Cardiac muscle cell (in vitro differentiated cells and primary cell): Measurements from ENCODE around the gene ZNF653. TPM values are rescaled to one million over a fixed set of nuclear protein-coding genes. Genes with fewer than 3 reads are reported as not detected.

Source experiments
- DNase-seq, 2 donors: peaks; one replicate each; pipeline versions ENCODE4 v3.0.0 to v3.0.0-alpha.2; 2010 to 2017; ENCODE audit warnings: low read depth in 1 of 2, low spot score in 1 of 2
- H3K27ac ChIP-seq: fragments of 200-600 bp; sonication (generic); 2 replicates; pipeline ENCODE4 v1.5.1; 2016
- H3K27me3 ChIP-seq: fragments of 200-600 bp; sonication (generic); 2 replicates; pipeline ENCODE4 v1.6.0; 2016; ENCODE audit warnings: control low read depth
- H3K36me3 ChIP-seq: fragments of 200-600 bp; sonication (generic); 2 replicates; pipeline ENCODE4 v1.5.1; 2016; ENCODE audit warnings: control low read depth
- H3K4me1 ChIP-seq: fragments of 200-600 bp; sonication (generic); 2 replicates; pipeline ENCODE4 v1.8.1; 2017; ENCODE audit warnings: low read depth, mild to moderate bottlenecking, mixed run types
- H3K4me3 ChIP-seq: fragments of 200-600 bp; sonication (generic); 2 replicates; pipeline ENCODE4 v1.5.1; 2016; ENCODE audit warnings: mild to moderate bottlenecking
- H3K9me3 ChIP-seq: fragments of 200-600 bp; sonication (generic); 2 replicates; pipeline ENCODE4 v1.5.1; 2017; ENCODE audit warnings: low read depth, mild to moderate bottlenecking, control low read depth
- polyA plus RNA-seq: library from polyadenylated mRNA; unstranded; fragments of >200 nt; fragmentation: Nextera tagmentation; extraction: Ambion mirVana; gene quantifications from 2 replicates; pipeline ENCODE4 v1.2.1, GENCODE V29; 2016
- total RNA-seq: library from RNA; depleted of rRNA; stranded (reverse); fragments of >200 nt; gene quantifications from 2 replicates; pipeline ENCODE4 v1.2.3, GENCODE V29; 2016
- TF ChIP-seq, protein P1 (sequence below): IDR thresholded peaks from 2 replicates; pipeline ENCODE4 v1.5.1; 2012; ENCODE audit warnings: low read depth, mild to moderate bottlenecking, low read length

The ZNF653 gene
- total and polyA plus RNA-seq, 2 experiments from 2014 or later = 10.6 to 19.0 TPM

DNA sequence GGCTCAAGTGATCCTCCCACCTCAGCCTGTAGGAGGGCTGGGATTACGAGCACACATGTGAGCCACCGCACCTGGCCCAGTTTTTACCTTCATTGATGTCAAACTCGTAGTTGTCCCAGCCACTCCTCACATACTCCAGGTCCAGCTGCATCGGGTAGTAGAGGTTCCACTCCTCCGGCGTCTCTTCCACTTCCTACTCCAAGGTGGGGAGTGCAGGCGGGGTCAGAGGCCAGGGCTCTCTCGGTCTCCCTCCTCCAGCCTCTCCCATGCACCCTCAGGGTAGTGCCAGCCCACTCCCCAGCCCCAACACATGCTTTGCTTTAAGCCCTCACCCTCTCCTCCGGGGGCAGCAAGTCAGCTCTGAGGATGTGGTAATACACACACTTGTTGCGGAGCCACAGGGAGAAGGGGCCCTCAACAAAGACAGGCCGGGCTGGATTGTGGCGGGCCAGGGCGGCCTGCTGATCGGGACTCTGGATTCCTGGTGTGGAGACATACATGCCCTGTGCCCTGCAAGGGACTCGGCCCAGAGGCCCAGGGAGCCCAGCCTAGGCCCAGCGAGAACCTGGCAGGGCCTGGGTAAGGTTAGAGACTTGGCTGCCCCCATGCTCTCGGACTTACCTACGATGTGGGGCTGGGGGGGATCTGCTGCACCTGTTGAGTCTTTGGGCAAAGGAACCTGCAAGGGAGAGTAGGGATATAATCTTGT, 1.9 kb upstream of the ZNF653 start:
- peaks cover 4% of the 10 kb centered on the region for H3K36me3 ChIP-seq
- H3K9me3 ChIP-seq = no peaks in the 10 kb centered on the region
- H3K4me1 ChIP-seq = peaks cover 4% of the 10 kb centered on the region
- H3K4me3 ChIP-seq = no peak overlapping the region
- no peaks in the 10 kb centered on the region for H3K27me3 ChIP-seq
- TF ChIP-seq, protein P1, sequence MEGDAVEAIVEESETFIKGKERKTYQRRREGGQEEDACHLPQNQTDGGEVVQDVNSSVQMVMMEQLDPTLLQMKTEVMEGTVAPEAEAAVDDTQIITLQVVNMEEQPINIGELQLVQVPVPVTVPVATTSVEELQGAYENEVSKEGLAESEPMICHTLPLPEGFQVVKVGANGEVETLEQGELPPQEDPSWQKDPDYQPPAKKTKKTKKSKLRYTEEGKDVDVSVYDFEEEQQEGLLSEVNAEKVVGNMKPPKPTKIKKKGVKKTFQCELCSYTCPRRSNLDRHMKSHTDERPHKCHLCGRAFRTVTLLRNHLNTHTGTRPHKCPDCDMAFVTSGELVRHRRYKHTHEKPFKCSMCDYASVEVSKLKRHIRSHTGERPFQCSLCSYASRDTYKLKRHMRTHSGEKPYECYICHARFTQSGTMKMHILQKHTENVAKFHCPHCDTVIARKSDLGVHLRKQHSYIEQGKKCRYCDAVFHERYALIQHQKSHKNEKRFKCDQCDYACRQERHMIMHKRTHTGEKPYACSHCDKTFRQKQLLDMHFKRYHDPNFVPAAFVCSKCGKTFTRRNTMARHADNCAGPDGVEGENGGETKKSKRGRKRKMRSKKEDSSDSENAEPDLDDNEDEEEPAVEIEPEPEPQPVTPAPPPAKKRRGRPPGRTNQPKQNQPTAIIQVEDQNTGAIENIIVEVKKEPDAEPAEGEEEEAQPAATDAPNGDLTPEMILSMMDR = no peak
- no peak for DNase-seq
- H3K27ac ChIP-seq = no peak overlapping the region

DNA sequence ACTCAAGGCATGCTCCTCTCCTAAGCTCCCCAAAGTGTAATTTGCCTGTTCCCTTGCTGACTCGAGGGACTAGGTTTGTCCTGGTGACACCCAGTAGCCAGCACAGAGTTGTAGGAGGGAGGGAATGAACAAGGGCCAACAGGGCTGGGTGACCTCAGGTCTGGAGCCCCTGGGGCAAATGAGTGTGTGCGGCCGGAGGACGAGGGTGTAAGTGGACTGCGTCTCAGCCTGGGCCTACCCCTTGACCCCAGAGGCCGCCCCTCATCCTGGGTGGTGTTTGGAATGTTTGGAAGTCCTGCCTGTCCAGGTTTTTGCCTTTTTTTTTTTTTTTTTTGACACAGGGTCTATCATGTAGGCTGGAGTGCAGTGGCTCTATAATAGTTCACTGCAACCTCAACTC, 1.3 kb upstream of the ZNF653 start:
- H3K27ac ChIP-seq = no peak overlapping the region
- H3K27me3 ChIP-seq = no peaks in the 10 kb centered on the region
- no peaks in the 10 kb centered on the region for H3K9me3 ChIP-seq
- H3K4me1 ChIP-seq = peaks cover 4% of the 10 kb centered on the region
- no peaks in the 10 kb centered on the region for H3K36me3 ChIP-seq
- DNase-seq = no peak
- TF ChIP-seq, protein P1 = no peak
- H3K4me3 ChIP-seq = no peak overlapping the region

DNA sequence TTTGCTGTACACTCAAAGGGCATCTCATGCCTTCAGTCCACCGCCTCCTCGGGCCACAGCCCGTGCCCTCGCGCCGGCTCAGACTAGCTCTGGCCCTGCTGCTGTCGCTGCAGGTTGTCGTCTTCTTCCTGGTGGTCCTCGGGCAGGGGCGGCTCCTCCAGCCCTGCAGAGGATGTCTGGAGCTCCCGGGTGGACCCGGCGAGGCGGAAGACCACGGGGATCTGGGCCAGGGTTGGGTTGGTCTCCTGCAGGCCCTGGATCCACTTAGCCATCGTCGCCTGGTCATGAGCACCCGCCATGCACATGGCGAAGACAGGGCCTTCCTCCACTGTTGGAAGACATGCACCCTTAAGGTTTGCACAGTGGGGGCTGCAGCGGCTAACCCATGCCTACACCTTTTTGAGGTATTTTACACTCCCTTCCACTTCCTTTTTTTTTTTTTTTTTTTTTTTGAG, 489 bp upstream of the ZNF653 start:
- DNase-seq = no peak

DNA sequence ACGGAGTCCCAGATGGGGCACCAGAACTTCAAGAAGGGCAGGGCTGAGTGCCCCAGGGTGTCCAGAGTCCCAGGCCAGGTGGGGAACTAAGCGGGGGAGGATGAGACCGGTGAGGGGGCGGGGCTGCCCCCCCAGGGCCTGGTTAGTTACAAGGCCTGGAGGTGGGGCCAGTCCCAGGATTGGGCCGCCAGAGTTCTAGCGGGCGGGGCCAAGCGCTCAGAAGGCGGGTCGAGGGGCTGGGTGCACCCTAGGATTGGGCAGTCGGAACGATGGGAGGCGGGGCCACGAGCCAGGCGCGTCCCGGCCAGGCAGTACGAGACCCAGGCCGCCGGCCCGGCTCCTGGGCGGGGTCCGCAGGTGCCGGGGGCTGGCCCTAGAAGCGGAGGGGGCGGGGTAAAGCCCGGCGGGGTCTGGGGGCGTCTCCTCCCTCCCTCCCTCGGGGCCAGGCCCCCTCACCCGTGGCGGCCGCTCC, 571 bp downstream of the ZNF653 start:
- H3K4me3 ChIP-seq = peak overlapping the region; percentile 87
- peak overlapping the region; percentile 96 for H3K27ac ChIP-seq
- H3K9me3 ChIP-seq = no peaks in the 10 kb centered on the region
- H3K27me3 ChIP-seq = no peaks in the 10 kb centered on the region
- H3K4me1 ChIP-seq = peaks cover 9% of the 10 kb centered on the region
- no peaks in the 10 kb centered on the region for H3K36me3 ChIP-seq
- DNase-seq = peak; percentile 97 to 98
- TF ChIP-seq, protein P1 = no peak

More for the DNA sequence above, 489 bp upstream of the ZNF653 start:
- Histone ChIP-seq H3K9me3 (no peaks in the 10 kb centered on the region), H3K36me3 (no peaks in the 10 kb centered on the region), H3K27ac (peak overlapping the region; percentile 96), H3K27me3 (no peaks in the 10 kb centered on the region), H3K4me3 (peak overlapping the region; percentile 87), H3K4me1 (peaks cover 4% of the 10 kb centered on the region)
- TF ChIP-seq, protein P1 = no peak

DNA sequence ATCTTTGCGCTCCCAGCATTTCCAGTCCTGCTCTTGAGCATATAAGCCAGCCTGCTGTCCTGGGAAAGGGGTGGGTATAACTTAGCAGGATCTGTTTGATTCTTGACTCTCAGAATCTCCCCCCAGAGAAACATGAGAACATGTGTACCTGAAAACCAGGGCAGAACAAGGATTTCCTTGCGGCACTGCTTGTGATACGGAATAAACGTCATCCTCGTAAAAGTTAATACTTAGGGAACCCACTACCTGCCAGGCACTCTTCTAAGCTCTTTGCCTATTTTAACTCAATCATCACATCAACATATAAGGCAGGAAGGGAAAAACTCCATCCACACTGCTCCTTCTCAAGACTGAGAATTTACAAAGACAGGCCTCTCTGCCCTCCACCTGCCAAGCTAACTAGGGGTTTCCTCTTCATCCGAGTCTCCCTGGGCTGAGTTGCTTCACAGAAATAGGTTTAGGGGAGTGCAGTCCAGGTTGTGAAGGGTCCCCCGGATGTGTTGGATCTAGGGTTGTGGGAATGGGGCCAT, 1.1 kb downstream of the ZNF653 start:
- no peaks in the 10 kb centered on the region for H3K27me3 ChIP-seq
- H3K9me3 ChIP-seq = no peaks in the 10 kb centered on the region
- TF ChIP-seq, protein P1 = no peak
- no peak for DNase-seq
- H3K4me1 ChIP-seq = peaks cover 13% of the 10 kb centered on the region
- peak overlapping the region; percentile 96 for H3K27ac ChIP-seq
- H3K4me3 ChIP-seq = peak overlapping the region; percentile 87
- no peaks in the 10 kb centered on the region for H3K36me3 ChIP-seq
